HG03460 (cell line): Measurements from ENCODE around the gene CEP128.

ENCODE experiments used
- ATAC-seq: cut with Tn5 transposase; IDR thresholded peaks from one replicate; pipeline ENCODE4 v1.9.1; 2021; ENCODE audit not compliant: unreplicated experiment

The CEP128 gene

GRCh38 chr14:80906336-80906735 lies 35.2 kb downstream of the CEP128 start:
- ATAC-seq, result no peak

GRCh38 chr14:80902608-80903007 lies 38.9 kb downstream of the CEP128 start:
- ATAC-seq, result no peak

- ATAC-seq, result no peak
Measured at GRCh38 chr14:80901822-80902221, 39.7 kb downstream of the CEP128 start.

GRCh38 chr14:80901260-80901659 lies 40.3 kb downstream of the CEP128 start:
- no peak for ATAC-seq

- no peak for ATAC-seq
Measured at GRCh38 chr14:80872645-80873044, 68.9 kb downstream of the CEP128 start.

- no peak for ATAC-seq
Measured at GRCh38 chr14:80868260-80868659, 73.3 kb downstream of the CEP128 start.

GRCh38 chr14:80867798-80868197 lies 73.7 kb downstream of the CEP128 start:
- no peak for ATAC-seq

GRCh38 chr14:80867091-80867490 lies 74.4 kb downstream of the CEP128 start:
- no peak for ATAC-seq

- no peak for ATAC-seq
Measured at GRCh38 chr14:80865565-80865964, 76.0 kb downstream of the CEP128 start.

GRCh38 chr14:80862983-80863382 lies 78.6 kb downstream of the CEP128 start:
- no peak for ATAC-seq

- no peak for ATAC-seq
Measured at GRCh38 chr14:80862541-80862940, 79.0 kb downstream of the CEP128 start.

GRCh38 chr14:80850197-80850814 lies 91.2 kb downstream of the CEP128 start:
- ATAC-seq, result no peak

GRCh38 chr14:80847070-80847469 lies 94.5 kb downstream of the CEP128 start:
- ATAC-seq, result no peak

- ATAC-seq, result no peak
Measured at GRCh38 chr14:80845856-80846255, 95.7 kb downstream of the CEP128 start.

- no peak for ATAC-seq
Measured at GRCh38 chr14:80844872-80845271, 96.7 kb downstream of the CEP128 start.

GRCh38 chr14:80839743-80840142 lies 101.8 kb downstream of the CEP128 start:
- ATAC-seq, result no peak

GRCh38 chr14:80809663-80810062 lies 131.9 kb downstream of the CEP128 start:
- ATAC-seq, result no peak

GRCh38 chr14:80805136-80805535 lies 136.4 kb downstream of the CEP128 start:
- ATAC-seq, result no peak

- ATAC-seq, result no peak
Measured at GRCh38 chr14:80798878-80799277, 142.7 kb downstream of the CEP128 start.

- no peak for ATAC-seq
Measured at GRCh38 chr14:80798211-80798610, 143.3 kb downstream of the CEP128 start.

- ATAC-seq, result no peak
Measured at GRCh38 chr14:80792771-80793170, 148.8 kb downstream of the CEP128 start.

GRCh38 chr14:80787876-80788275 lies 153.7 kb downstream of the CEP128 start:
- no peak for ATAC-seq

- ATAC-seq, result no peak
Measured at GRCh38 chr14:80784820-80785219, 156.7 kb downstream of the CEP128 start.
